ENCODE measurements around the gene HBP1. TPM values are rescaled to one million over a fixed set of nuclear protein-coding genes. Genes with fewer than 3 reads are reported as not detected.
"Not testable (repeated sequence)": the region's sequence is repeated elsewhere in the genome, so short reads cannot be mapped to it uniquely, and the experiment has no call there.

Gene HBP1
- total and polyA plus RNA-seq, 7 experiments from 2014 or later = 34.6 to 219 (median 116) TPM

GRCh38 chr7:107242267-107242666 is 73.5 kb downstream of the HBP1 start:
- Histone ChIP-seq H3K9me3 (ENCODE audit: control insufficient read depth in 2 of 3, low read length in 3 of 3) (no peaks in the 10 kb centered on the region), H3K4me3 (ENCODE audit: low read length) (no peak overlapping the region), H3K27me3 (ENCODE audit: control insufficient read depth in 2 of 2, insufficient read depth in 2 of 2, low read length in 2 of 2) (no peaks in the 10 kb centered on the region), H3K36me3 (ENCODE audit: control insufficient read depth in 2 of 3, insufficient read depth in 3 of 3, low read length in 3 of 3) (peaks cover 0 to 7% (median 0%) of the 10 kb centered on the region in 3 experiments), H3K27ac (ENCODE audit: low read depth, low read length) (no peak overlapping the region), H3K4me1 (ENCODE audit: control insufficient read depth in 2 of 2, insufficient read depth in 2 of 2, low read length in 2 of 2) (no peaks in the 10 kb centered on the region)
- Mint-ChIP-seq H3K27ac (no peak overlapping the region), H3K4me1 (peaks cover 0 to 6% (median 0%) of the 10 kb centered on the region in 7 donors), H3K36me3 (peaks cover 27 to 78% (median 52%) of the 10 kb centered on the region in 5 donors), H3K27me3 (no peaks in the 10 kb centered on the region), H3K9me3 (peaks cover 0 to 29% (median 5%) of the 10 kb centered on the region in 11 donors), H3K4me3 (no peak overlapping the region)
- ATAC-seq = no peak
- intact Hi-C loops (cut with micrococcal nuclease) = no loop called here
- no peak for DNase-seq
- ChIA-PET POLR2A (no interaction called here), CTCF (no interaction called here)

GRCh38 chr7:107244613-107245012 is 75.8 kb downstream of the HBP1 start:
- no peaks in the 10 kb centered on the region for H3K4me1 ChIP-seq (ENCODE audit: control insufficient read depth in 2 of 2, insufficient read depth in 2 of 2, low read length in 2 of 2)
- H3K27me3 ChIP-seq (ENCODE audit: control insufficient read depth in 2 of 2, insufficient read depth in 2 of 2, low read length in 2 of 2) = no peaks in the 10 kb centered on the region
- H3K36me3 Mint-ChIP-seq = peaks cover 34 to 82% (median 61%) of the 10 kb centered on the region in 5 donors
- no peak overlapping the region for H3K4me3 ChIP-seq (ENCODE audit: low read length)
- POLR2A ChIA-PET = no interaction called here
- no peaks in the 10 kb centered on the region for H3K9me3 ChIP-seq (ENCODE audit: control insufficient read depth in 2 of 3, low read length in 3 of 3)
- peaks cover 0 to 6% (median 0%) of the 10 kb centered on the region in 7 donors for H3K4me1 Mint-ChIP-seq
- H3K4me3 Mint-ChIP-seq = no peak overlapping the region
- peaks cover 0 to 29% (median 5%) of the 10 kb centered on the region in 11 donors for H3K9me3 Mint-ChIP-seq
- ATAC-seq = no peak
- H3K27me3 Mint-ChIP-seq = no peaks in the 10 kb centered on the region
- no peak overlapping the region for H3K27ac ChIP-seq (ENCODE audit: low read depth, low read length)
- no peak overlapping the region for H3K27ac Mint-ChIP-seq
- intact Hi-C loops (cut with micrococcal nuclease) = no loop called here
- CTCF ChIA-PET = no interaction called here
- DNase-seq = no peak
- peaks cover 3 to 19% (median 4%) of the 10 kb centered on the region in 3 experiments for H3K36me3 ChIP-seq (ENCODE audit: control insufficient read depth in 2 of 3, insufficient read depth in 3 of 3, low read length in 3 of 3)

GRCh38 chr7:107246836-107247235 is 78.0 kb downstream of the HBP1 start:
- H3K27me3 ChIP-seq (ENCODE audit: control insufficient read depth in 2 of 2, insufficient read depth in 2 of 2, low read length in 2 of 2); CTCF ChIA-PET; H3K27me3 Mint-ChIP-seq; H3K4me1 ChIP-seq (ENCODE audit: control insufficient read depth in 2 of 2, insufficient read depth in 2 of 2, low read length in 2 of 2); intact Hi-C loops (cut with micrococcal nuclease); H3K4me1 Mint-ChIP-seq; DNase-seq; H3K4me3 Mint-ChIP-seq; H3K4me3 ChIP-seq (ENCODE audit: low read length); H3K27ac ChIP-seq (ENCODE audit: low read depth, low read length); H3K27ac Mint-ChIP-seq; POLR2A ChIA-PET; H3K9me3 ChIP-seq (ENCODE audit: control insufficient read depth in 2 of 3, low read length in 3 of 3); ATAC-seq: not testable (repeated sequence)
- H3K36me3 ChIP-seq (ENCODE audit: control insufficient read depth in 2 of 3, insufficient read depth in 3 of 3, low read length in 3 of 3) = peaks cover 3 to 19% (median 4%) of the 10 kb centered on the region in 3 experiments
- peaks cover 0 to 29% (median 5%) of the 10 kb centered on the region in 11 donors for H3K9me3 Mint-ChIP-seq
- H3K36me3 Mint-ChIP-seq = peaks cover 31 to 78% (median 63%) of the 10 kb centered on the region in 5 donors

- H3K36me3 ChIP-seq (ENCODE audit: control insufficient read depth in 2 of 3, insufficient read depth in 3 of 3, low read length in 3 of 3) = peaks cover 3 to 19% (median 4%) of the 10 kb centered on the region in 3 experiments
- DNase-seq (no peak), ATAC-seq (no peak)
- no peak overlapping the region for H3K27ac Mint-ChIP-seq
- H3K4me3 ChIP-seq (ENCODE audit: low read length) = no peak overlapping the region
- H3K9me3 Mint-ChIP-seq = peaks cover 0 to 25% (median 5%) of the 10 kb centered on the region in 11 donors
- peaks cover 21 to 66% (median 54%) of the 10 kb centered on the region in 5 donors for H3K36me3 Mint-ChIP-seq
- H3K9me3 ChIP-seq (ENCODE audit: control insufficient read depth in 2 of 3, low read length in 3 of 3) = no peaks in the 10 kb centered on the region
- H3K27ac ChIP-seq (ENCODE audit: low read depth, low read length) = no peak overlapping the region
- no peak overlapping the region for H3K4me3 Mint-ChIP-seq
- ChIA-PET POLR2A (interaction anchor here (0.9 kb wide), 2 partner anchors 13 to 53 kb away, joined by 3 to 5 read pairs; no protein-coding TSS in a partner anchor), CTCF (interaction anchor here (0.7 kb wide), 1 partner anchor 10 kb away, joined by 4 read pairs; no protein-coding TSS in a partner anchor)
- intact Hi-C loops (cut with micrococcal nuclease) = no loop called here
- H3K27me3 Mint-ChIP-seq = no peaks in the 10 kb centered on the region
- H3K4me1 Mint-ChIP-seq = peaks cover 0 to 13% (median 4%) of the 10 kb centered on the region in 7 donors
- H3K27me3 ChIP-seq (ENCODE audit: control insufficient read depth in 2 of 2, insufficient read depth in 2 of 2, low read length in 2 of 2) = no peaks in the 10 kb centered on the region
- H3K4me1 ChIP-seq (ENCODE audit: control insufficient read depth in 2 of 2, insufficient read depth in 2 of 2, low read length in 2 of 2) = no peaks in the 10 kb centered on the region
Measured at GRCh38 chr7:107248551-107249316, 79.9 kb downstream of the HBP1 start.

- DNase-seq = no peak
- Histone ChIP-seq H3K4me1 (ENCODE audit: control insufficient read depth in 2 of 2, insufficient read depth in 2 of 2, low read length in 2 of 2) (no peaks in the 10 kb centered on the region), H3K4me3 (ENCODE audit: low read length) (no peak overlapping the region), H3K27me3 (ENCODE audit: control insufficient read depth in 2 of 2, insufficient read depth in 2 of 2, low read length in 2 of 2) (no peaks in the 10 kb centered on the region), H3K9me3 (ENCODE audit: control insufficient read depth in 2 of 3, low read length in 3 of 3) (no peaks in the 10 kb centered on the region), H3K36me3 (ENCODE audit: control insufficient read depth in 2 of 3, insufficient read depth in 3 of 3, low read length in 3 of 3) (peaks cover 3 to 12% (median 4%) of the 10 kb centered on the region in 3 experiments), H3K27ac (ENCODE audit: low read depth, low read length) (no peak overlapping the region)
- ChIA-PET CTCF (interaction anchor here (1.4 kb wide), 1 partner anchor 104 kb away, joined by 4 read pairs; no protein-coding TSS in a partner anchor), POLR2A (no interaction called here)
- H3K4me3 Mint-ChIP-seq = no peak overlapping the region
- peaks cover 0 to 13% (median 5%) of the 10 kb centered on the region in 7 donors for H3K4me1 Mint-ChIP-seq
- H3K36me3 Mint-ChIP-seq = peaks cover 7 to 40% (median 25%) of the 10 kb centered on the region in 5 donors
- intact Hi-C loops (cut with micrococcal nuclease) = no loop called here
- H3K27me3 Mint-ChIP-seq = no peaks in the 10 kb centered on the region
- H3K27ac Mint-ChIP-seq = peak overlapping the region in 3 of 9 donors; percentile 32 to 53 (median 41)
- peaks cover 0 to 3% (median 0%) of the 10 kb centered on the region in 11 donors for H3K9me3 Mint-ChIP-seq
- ATAC-seq = no peak
Measured at GRCh38 chr7:107251963-107252362, 83.2 kb downstream of the HBP1 start.

Other genes with a start within 250 kb of the HBP1 start
- gene PRKAR2B, start 124.3 kb upstream of the HBP1 start, total RNA-seq = 1 to 10 TPM in 1 of 5 experiments, under 1 TPM in 4; 0.43 to 5.0 (median 0.67) TPM
- under 1 TPM; 0.39 to 0.54 TPM for gene PRKAR2B, start 124.3 kb upstream of the HBP1 start, polyA plus RNA-seq